ENCODE data around the gene TAS1R3. TPM values are rescaled to one million over a fixed set of nuclear protein-coding genes. Genes with fewer than 3 reads are reported as not detected.

The TAS1R3 gene
- total RNA-seq, 1 experiment from 2014 or later, result 0.31 TPM

DNA sequence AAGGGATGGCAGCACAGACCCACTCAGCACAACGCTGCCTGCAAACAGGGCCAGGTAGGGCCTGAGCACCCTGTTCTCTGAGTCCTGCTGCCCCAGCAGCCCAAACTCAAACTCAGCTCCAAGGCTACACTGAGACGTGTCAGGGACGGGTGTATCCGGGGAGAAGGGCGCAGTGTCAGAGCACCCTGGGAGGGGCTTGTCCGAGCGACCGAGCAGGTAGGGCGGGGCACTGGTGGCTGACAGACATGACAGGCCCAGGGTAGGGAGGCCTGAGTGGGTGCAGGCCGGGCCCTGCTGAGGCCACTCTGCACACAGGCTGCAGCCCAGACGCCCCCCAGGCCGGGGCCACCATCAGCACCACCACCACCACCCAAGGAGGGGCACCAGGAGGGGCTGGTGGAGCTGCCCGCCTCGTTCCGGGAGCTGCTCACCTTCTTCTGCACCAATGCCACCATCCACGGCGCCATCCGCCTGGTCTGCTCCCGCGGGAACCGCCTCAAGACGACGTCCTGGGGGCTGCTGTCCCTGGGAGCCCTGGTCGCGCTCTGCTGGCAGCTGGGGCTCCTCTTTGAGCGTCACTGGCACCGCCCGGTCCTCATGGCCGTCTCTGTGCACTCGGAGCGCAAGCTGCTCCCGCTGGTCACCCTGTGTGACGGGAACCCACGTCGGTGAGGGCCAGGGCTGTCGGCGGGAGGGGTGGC is 45.3 kb upstream of the TAS1R3 start:
- ChIA-PET CTCF (no interaction called here), POLR2A (no interaction called here)
- H3K4me3 ChIP-seq (ENCODE audit: low read depth in 2 of 2, low read length in 2 of 2), result no peak overlapping the region
- intact Hi-C loops (cut with micrococcal nuclease; ENCODE audit: unreplicated experiment), result no loop called here
- in situ Hi-C loops (cut with HindIII; ENCODE audit: low pct_unique_long_range_greater_than_20kb, low sequenced_read_pairs), result no loop called here
- no peaks in the 10 kb centered on the region for H3K36me3 ChIP-seq (ENCODE audit: control insufficient read depth, insufficient read depth, low read length)
- no peak overlapping the region for H3K27ac ChIP-seq (ENCODE audit: low read length)
- ATAC-seq (peak; percentile 14; the same call in 1 of the 2 replicates), DNase-seq (ENCODE audit: low read depth, low spot score) (no peak)
- no TSS peak for BruUV-seq (replicated peaks)
- TF ChIP-seq, protein P1, sequence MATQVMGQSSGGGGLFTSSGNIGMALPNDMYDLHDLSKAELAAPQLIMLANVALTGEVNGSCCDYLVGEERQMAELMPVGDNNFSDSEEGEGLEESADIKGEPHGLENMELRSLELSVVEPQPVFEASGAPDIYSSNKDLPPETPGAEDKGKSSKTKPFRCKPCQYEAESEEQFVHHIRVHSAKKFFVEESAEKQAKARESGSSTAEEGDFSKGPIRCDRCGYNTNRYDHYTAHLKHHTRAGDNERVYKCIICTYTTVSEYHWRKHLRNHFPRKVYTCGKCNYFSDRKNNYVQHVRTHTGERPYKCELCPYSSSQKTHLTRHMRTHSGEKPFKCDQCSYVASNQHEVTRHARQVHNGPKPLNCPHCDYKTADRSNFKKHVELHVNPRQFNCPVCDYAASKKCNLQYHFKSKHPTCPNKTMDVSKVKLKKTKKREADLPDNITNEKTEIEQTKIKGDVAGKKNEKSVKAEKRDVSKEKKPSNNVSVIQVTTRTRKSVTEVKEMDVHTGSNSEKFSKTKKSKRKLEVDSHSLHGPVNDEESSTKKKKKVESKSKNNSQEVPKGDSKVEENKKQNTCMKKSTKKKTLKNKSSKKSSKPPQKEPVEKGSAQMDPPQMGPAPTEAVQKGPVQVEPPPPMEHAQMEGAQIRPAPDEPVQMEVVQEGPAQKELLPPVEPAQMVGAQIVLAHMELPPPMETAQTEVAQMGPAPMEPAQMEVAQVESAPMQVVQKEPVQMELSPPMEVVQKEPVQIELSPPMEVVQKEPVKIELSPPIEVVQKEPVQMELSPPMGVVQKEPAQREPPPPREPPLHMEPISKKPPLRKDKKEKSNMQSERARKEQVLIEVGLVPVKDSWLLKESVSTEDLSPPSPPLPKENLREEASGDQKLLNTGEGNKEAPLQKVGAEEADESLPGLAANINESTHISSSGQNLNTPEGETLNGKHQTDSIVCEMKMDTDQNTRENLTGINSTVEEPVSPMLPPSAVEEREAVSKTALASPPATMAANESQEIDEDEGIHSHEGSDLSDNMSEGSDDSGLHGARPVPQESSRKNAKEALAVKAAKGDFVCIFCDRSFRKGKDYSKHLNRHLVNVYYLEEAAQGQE (IDR thresholded peaks at IDR 0.05; ENCODE audit: insufficient read depth in 1 of 2, low read depth in 2 of 2, low read length in 1 of 2), result no peak
- TF ChIP-seq POLR2AphosphoS5 (IDR thresholded peaks at IDR 0.05; ENCODE audit: low read depth, low read length) (no peak), SIN3A (IDR thresholded peaks at IDR 0.05; ENCODE audit: borderline replicate concordance, insufficient read depth, low read depth, low read length) (no peak), TCF7L2 (IDR thresholded peaks at IDR 0.05; ENCODE audit: low read depth, low read length) (no peak)
- TF ChIP-seq, protein P2, sequence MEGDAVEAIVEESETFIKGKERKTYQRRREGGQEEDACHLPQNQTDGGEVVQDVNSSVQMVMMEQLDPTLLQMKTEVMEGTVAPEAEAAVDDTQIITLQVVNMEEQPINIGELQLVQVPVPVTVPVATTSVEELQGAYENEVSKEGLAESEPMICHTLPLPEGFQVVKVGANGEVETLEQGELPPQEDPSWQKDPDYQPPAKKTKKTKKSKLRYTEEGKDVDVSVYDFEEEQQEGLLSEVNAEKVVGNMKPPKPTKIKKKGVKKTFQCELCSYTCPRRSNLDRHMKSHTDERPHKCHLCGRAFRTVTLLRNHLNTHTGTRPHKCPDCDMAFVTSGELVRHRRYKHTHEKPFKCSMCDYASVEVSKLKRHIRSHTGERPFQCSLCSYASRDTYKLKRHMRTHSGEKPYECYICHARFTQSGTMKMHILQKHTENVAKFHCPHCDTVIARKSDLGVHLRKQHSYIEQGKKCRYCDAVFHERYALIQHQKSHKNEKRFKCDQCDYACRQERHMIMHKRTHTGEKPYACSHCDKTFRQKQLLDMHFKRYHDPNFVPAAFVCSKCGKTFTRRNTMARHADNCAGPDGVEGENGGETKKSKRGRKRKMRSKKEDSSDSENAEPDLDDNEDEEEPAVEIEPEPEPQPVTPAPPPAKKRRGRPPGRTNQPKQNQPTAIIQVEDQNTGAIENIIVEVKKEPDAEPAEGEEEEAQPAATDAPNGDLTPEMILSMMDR (IDR thresholded peaks at IDR 0.05), result no peak
- no peaks in the 10 kb centered on the region for H3K27me3 ChIP-seq (ENCODE audit: control insufficient read depth, insufficient read depth, low read length)
- H3K9me3 ChIP-seq (ENCODE audit: control insufficient read depth, insufficient read depth, low read depth, low read length), result no peaks in the 10 kb centered on the region
- H3K4me1 ChIP-seq (ENCODE audit: control insufficient read depth, insufficient read depth, low read length), result peaks cover 22% of the 10 kb centered on the region

DNA sequence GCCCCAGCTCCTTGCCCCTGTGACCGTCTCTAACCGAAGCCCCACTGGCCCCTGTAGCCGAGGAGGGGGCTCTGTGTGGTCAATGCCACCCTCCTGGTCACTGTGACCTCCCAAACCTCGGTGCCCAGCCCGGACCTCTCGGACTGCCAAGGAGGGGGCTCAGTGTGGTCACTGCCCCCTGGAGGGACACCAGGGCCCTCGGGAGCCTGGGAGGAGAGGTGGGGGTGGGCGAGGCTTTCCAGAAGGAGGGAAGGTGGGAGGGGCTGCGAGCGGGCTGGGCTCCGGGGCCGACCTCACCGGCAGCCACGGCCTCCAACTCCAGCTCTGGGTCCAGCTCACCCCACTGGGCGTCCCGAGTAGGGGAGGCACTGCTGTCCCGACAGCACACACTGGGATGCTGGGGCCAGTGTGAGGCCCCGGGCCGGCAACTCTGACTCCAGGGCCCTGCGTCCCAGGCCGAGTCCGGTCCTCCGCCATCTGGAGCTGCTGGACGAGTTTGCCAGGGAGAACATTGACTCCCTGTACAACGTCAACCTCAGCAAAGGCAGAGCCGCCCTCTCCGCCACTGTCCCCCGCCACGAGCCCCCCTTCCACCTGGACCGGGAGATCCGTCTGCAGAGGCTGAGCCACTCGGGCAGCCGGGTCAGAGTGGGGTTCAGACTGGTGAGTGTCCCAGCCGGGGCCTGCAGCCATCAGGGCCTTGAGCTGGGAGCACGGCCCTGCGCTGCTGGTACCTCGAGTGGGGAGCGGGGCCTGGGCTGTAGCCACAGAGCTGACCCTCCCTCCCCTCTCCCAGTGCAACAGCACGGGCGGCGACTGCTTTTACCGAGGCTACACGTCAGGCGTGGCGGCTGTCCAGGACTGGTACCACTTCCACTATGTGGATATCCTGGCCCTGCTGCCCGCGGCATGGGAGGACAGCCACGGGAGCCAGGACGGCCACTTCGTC is 44.5 kb upstream of the TAS1R3 start:
- H3K4me1 ChIP-seq (ENCODE audit: control insufficient read depth, insufficient read depth, low read length), result peaks cover 25% of the 10 kb centered on the region
- DNase-seq (ENCODE audit: low read depth, low spot score), result no peak
- ChIA-PET CTCF (no interaction called here), POLR2A (no interaction called here)
- no peaks in the 10 kb centered on the region for H3K27me3 ChIP-seq (ENCODE audit: control insufficient read depth, insufficient read depth, low read length)
- TF ChIP-seq SIN3A (IDR thresholded peaks at IDR 0.05; ENCODE audit: borderline replicate concordance, insufficient read depth, low read depth, low read length) (no peak), POLR2AphosphoS5 (IDR thresholded peaks at IDR 0.05; ENCODE audit: low read depth, low read length) (no peak)
- TF ChIP-seq, protein P2 (IDR thresholded peaks at IDR 0.05), result no peak
- TF ChIP-seq, protein P1 (IDR thresholded peaks at IDR 0.05; ENCODE audit: insufficient read depth in 1 of 2, low read depth in 2 of 2, low read length in 1 of 2), result no peak
- BruUV-seq (replicated peaks), result no TSS peak
- ATAC-seq, result no peak
- no peaks in the 10 kb centered on the region for H3K9me3 ChIP-seq (ENCODE audit: control insufficient read depth, insufficient read depth, low read depth, low read length)
- in situ Hi-C loops (cut with HindIII; ENCODE audit: low pct_unique_long_range_greater_than_20kb, low sequenced_read_pairs) (no loop called here), intact Hi-C loops (cut with micrococcal nuclease; ENCODE audit: unreplicated experiment) (no loop called here)
- no peaks in the 10 kb centered on the region for H3K36me3 ChIP-seq (ENCODE audit: control insufficient read depth, insufficient read depth, low read length)
- H3K4me3 ChIP-seq (ENCODE audit: low read depth in 2 of 2, low read length in 2 of 2), result no peak overlapping the region
- H3K27ac ChIP-seq (ENCODE audit: low read length), result no peak overlapping the region
